SU-DHL-6 (cell line): ENCODE results near the gene DTHD1.

Source experiments
- H2AFZ ChIP-seq: fragments of 200-600 bp; sonication (generic); 2 replicates; pipeline ENCODE4 v1.6.1; 2014; ENCODE audit warnings: low read depth, mild to moderate bottlenecking, moderate library complexity, mixed read lengths, antibody characterized with exemption, low read length; ENCODE audit not compliant: severe bottlenecking
- H3F3A ChIP-seq: fragments of 200-600 bp; shearing (Covaris generic); 2 replicates; pipeline ENCODE4 v1.6.0; 2016; ENCODE audit warnings: antibody characterized with exemption, mild to moderate bottlenecking; ENCODE audit not compliant: insufficient read depth
- H3K27ac ChIP-seq: fragments of 200-600 bp; sonication (generic); 2 replicates; pipeline ENCODE4 v1.5.1; 2016; ENCODE audit warnings: low read depth, mild to moderate bottlenecking, low read length, moderate library complexity, mixed read lengths
- H3K27me3 ChIP-seq: fragments of 200-600 bp; sonication (generic), shearing (Covaris generic); 2 replicates; pipeline ENCODE4 v1.6.0; 2014; ENCODE audit warnings: mild to moderate bottlenecking, low read length
- H3K36me3 ChIP-seq: fragments of 200-600 bp; sonication (generic); 2 replicates; pipeline ENCODE4 v1.6.1; 2014; ENCODE audit warnings: mild to moderate bottlenecking, low read length, mixed read lengths
- H3K4me2 ChIP-seq: fragments of 300-600, 200-600 bp; shearing (Covaris generic), sonication (generic); 2 replicates; pipeline ENCODE4 v1.6.0; 2014; ENCODE audit warnings: low read length, low read depth, mild to moderate bottlenecking; ENCODE audit not compliant: poor library complexity, severe bottlenecking
- H3K4me3 ChIP-seq: fragments of 200-600 bp; sonication (generic); 2 replicates; pipeline ENCODE4 v1.5.1; 2014; ENCODE audit warnings: antibody characterized with exemption, low read length, mild to moderate bottlenecking, mixed read lengths; ENCODE audit not compliant: insufficient read depth, poor library complexity, severe bottlenecking
- H3K79me2 ChIP-seq: fragments of 200-600 bp; sonication (generic); 2 replicates; pipeline ENCODE4 v1.6.1; 2014; ENCODE audit warnings: mild to moderate bottlenecking, low read length, moderate library complexity; ENCODE audit not compliant: insufficient read depth
- H3K9ac ChIP-seq: fragments of 200-600 bp; sonication (generic); 2 replicates; pipeline ENCODE4 v1.7.0; 2014; ENCODE audit warnings: mild to moderate bottlenecking, low read length
- H3K9me2 ChIP-seq: fragments of 200-600 bp; sonication (generic); replicated peaks from 2 replicates; pipeline ENCODE4 v1.6.1; 2014; ENCODE audit warnings: low read length; ENCODE audit not compliant: insufficient read depth
- H3K9me3 ChIP-seq: fragments of 200-600 bp; sonication (generic); 2 replicates; pipeline ENCODE4 v1.6.1; 2014; ENCODE audit warnings: low read length, mixed read lengths; ENCODE audit not compliant: insufficient read depth
- H4K20me1 ChIP-seq: fragments of 200-600 bp; sonication (generic); 2 replicates; pipeline ENCODE4 v1.6.1; 2014; ENCODE audit warnings: low read depth, mild to moderate bottlenecking, antibody characterized with exemption, low read length, moderate library complexity, mixed read lengths
- CTCF ChIP-seq: fragments of 200-600 bp; sonication (generic); IDR thresholded peaks from one replicate; pipeline ENCODE4 v1.5.1; 2017; ENCODE audit warnings: antibody characterized with exemption, mild to moderate bottlenecking, low read length, moderate library complexity; ENCODE audit not compliant: insufficient read depth, poor library complexity, severe bottlenecking
- EZH2phosphoT487 ChIP-seq: fragments of 200-600 bp; sonication (generic), shearing (Covaris generic); conservative IDR thresholded peaks from 2 replicates; pipeline ENCODE4 v1.6.1; 2018; ENCODE audit warnings: mild to moderate bottlenecking, antibody characterized with exemption, low read length, moderate library complexity, mixed read lengths

DTHD1 gene

GRCh38 chr4:36269533-36270173, 11.8 kb upstream of the DTHD1 start:
- Histone ChIP-seq H3K4me3 (no peak overlapping the region), H3K27ac (no peak overlapping the region)

GRCh38 chr4:36273276-36273675, 8.1 kb upstream of the DTHD1 start:
- H3K4me2 ChIP-seq, result no peak overlapping the region
- H3K27ac ChIP-seq, result no peak overlapping the region
- no peak overlapping the region for H2AFZ ChIP-seq
- no peaks in the 10 kb centered on the region for H3K9me2 ChIP-seq
- H3K79me2 ChIP-seq, result no peaks in the 10 kb centered on the region
- H4K20me1 ChIP-seq, result no peaks in the 10 kb centered on the region
- no peaks in the 10 kb centered on the region for H3F3A ChIP-seq
- H3K9me3 ChIP-seq, result no peaks in the 10 kb centered on the region
- H3K36me3 ChIP-seq, result no peaks in the 10 kb centered on the region
- no peaks in the 10 kb centered on the region for H3K27me3 ChIP-seq
- H3K9ac ChIP-seq, result no peak overlapping the region
- TF ChIP-seq CTCF, result no peak
- no peak for TF ChIP-seq EZH2phosphoT487
- H3K4me3 ChIP-seq, result no peak overlapping the region

More at GRCh38 chr4:36269533-36270173, 11.8 kb upstream of the DTHD1 start:
- no peaks in the 10 kb centered on the region for H3K36me3 ChIP-seq
- H3K9me2 ChIP-seq, result no peaks in the 10 kb centered on the region
- no peaks in the 10 kb centered on the region for H3K27me3 ChIP-seq
- H3F3A ChIP-seq, result no peaks in the 10 kb centered on the region
- no peaks in the 10 kb centered on the region for H3K9me3 ChIP-seq
- no peaks in the 10 kb centered on the region for H3K79me2 ChIP-seq
- TF ChIP-seq EZH2phosphoT487, result no peak
- TF ChIP-seq CTCF, result no peak
- no peak overlapping the region for H3K9ac ChIP-seq
- no peak overlapping the region for H2AFZ ChIP-seq
- no peaks in the 10 kb centered on the region for H4K20me1 ChIP-seq
- H3K4me2 ChIP-seq, result no peak overlapping the region

- H3K9me2 ChIP-seq, result no peaks in the 10 kb centered on the region
- H3K27ac ChIP-seq, result no peak overlapping the region
- no peak for TF ChIP-seq CTCF
- no peak overlapping the region for H3K9ac ChIP-seq
- H2AFZ ChIP-seq, result no peak overlapping the region
- H3K9me3 ChIP-seq, result no peaks in the 10 kb centered on the region
- no peaks in the 10 kb centered on the region for H3F3A ChIP-seq
- no peaks in the 10 kb centered on the region for H3K79me2 ChIP-seq
- H4K20me1 ChIP-seq, result no peaks in the 10 kb centered on the region
- no peaks in the 10 kb centered on the region for H3K36me3 ChIP-seq
- no peak overlapping the region for H3K4me3 ChIP-seq
- H3K4me2 ChIP-seq, result no peak overlapping the region
- no peaks in the 10 kb centered on the region for H3K27me3 ChIP-seq
These were observed 7.3 kb upstream of the DTHD1 start for GRCh38 chr4:36274158-36274557.
